Measurements from ENCODE around the gene FAM83F.
"Not testable (repeated sequence)": the region's sequence is repeated elsewhere in the genome, so short reads cannot be mapped to it uniquely, and the experiment has no call there.

The FAM83F gene

GRCh38 chr22:39988386-39989114 is 6.2 kb upstream of the FAM83F start:
- in situ Hi-C loops (cut with HindIII; ENCODE audit: low pct_ligation_motif_present, low pct_unique_long_range_greater_than_20kb, low sequenced_read_pairs): no loop called here
- no peak for DNase-seq

GRCh38 chr22:39989633-39990032 is 5.1 kb upstream of the FAM83F start:
- no peak for DNase-seq
- in situ Hi-C loops (cut with HindIII; ENCODE audit: low pct_ligation_motif_present, low pct_unique_long_range_greater_than_20kb, low sequenced_read_pairs): no loop called here

GRCh38 chr22:39990686-39991085 is 4.1 kb upstream of the FAM83F start:
- in situ Hi-C loops (cut with HindIII; ENCODE audit: low pct_ligation_motif_present, low pct_unique_long_range_greater_than_20kb, low sequenced_read_pairs): no loop called here
- DNase-seq: no peak

- no peak for DNase-seq
- in situ Hi-C loops (cut with HindIII; ENCODE audit: low pct_ligation_motif_present, low pct_unique_long_range_greater_than_20kb, low sequenced_read_pairs): no loop called here
Observed at GRCh38 chr22:39991159-39991860, 3.4 kb upstream of the FAM83F start.

GRCh38 chr22:39992088-39992826 is 2.5 kb upstream of the FAM83F start:
- in situ Hi-C loops (cut with HindIII; ENCODE audit: low pct_ligation_motif_present, low pct_unique_long_range_greater_than_20kb, low sequenced_read_pairs): no loop called here
- no peak for DNase-seq

- DNase-seq; in situ Hi-C loops (cut with HindIII; ENCODE audit: low pct_ligation_motif_present, low pct_unique_long_range_greater_than_20kb, low sequenced_read_pairs): not testable (repeated sequence)
Observed at GRCh38 chr22:39992894-39993293, 1.9 kb upstream of the FAM83F start.

GRCh38 chr22:39994041-39994565 is 651 bp upstream of the FAM83F start:
- in situ Hi-C loops (cut with HindIII; ENCODE audit: low pct_ligation_motif_present, low pct_unique_long_range_greater_than_20kb, low sequenced_read_pairs): no loop called here
- DNase-seq: no peak

GRCh38 chr22:39995393-39996252 is 869 bp downstream of the FAM83F start:
- DNase-seq: no peak
- in situ Hi-C loops (cut with HindIII; ENCODE audit: low pct_ligation_motif_present, low pct_unique_long_range_greater_than_20kb, low sequenced_read_pairs): no loop called here

GRCh38 chr22:39996732-39997131 is 2.0 kb downstream of the FAM83F start:
- in situ Hi-C loops (cut with HindIII; ENCODE audit: low pct_ligation_motif_present, low pct_unique_long_range_greater_than_20kb, low sequenced_read_pairs): no loop called here
- no peak for DNase-seq

GRCh38 chr22:39997421-39997820 is 2.7 kb downstream of the FAM83F start:
- DNase-seq: no peak
- in situ Hi-C loops (cut with HindIII; ENCODE audit: low pct_ligation_motif_present, low pct_unique_long_range_greater_than_20kb, low sequenced_read_pairs): no loop called here

- DNase-seq: no peak
- in situ Hi-C loops (cut with HindIII; ENCODE audit: low pct_ligation_motif_present, low pct_unique_long_range_greater_than_20kb, low sequenced_read_pairs): no loop called here
Observed at GRCh38 chr22:39997939-39998726, 3.4 kb downstream of the FAM83F start.

GRCh38 chr22:39999144-39999757 is 4.5 kb downstream of the FAM83F start:
- in situ Hi-C loops (cut with HindIII; ENCODE audit: low pct_ligation_motif_present, low pct_unique_long_range_greater_than_20kb, low sequenced_read_pairs): no loop called here
- DNase-seq: no peak

- no peak for DNase-seq
- in situ Hi-C loops (cut with HindIII; ENCODE audit: low pct_ligation_motif_present, low pct_unique_long_range_greater_than_20kb, low sequenced_read_pairs): no loop called here
Observed at GRCh38 chr22:40000171-40000570, 5.4 kb downstream of the FAM83F start.

GRCh38 chr22:40001106-40001505 is 6.4 kb downstream of the FAM83F start:
- in situ Hi-C loops (cut with HindIII; ENCODE audit: low pct_ligation_motif_present, low pct_unique_long_range_greater_than_20kb, low sequenced_read_pairs): no loop called here
- DNase-seq: no peak

GRCh38 chr22:40001800-40002577 is 7.2 kb downstream of the FAM83F start:
- in situ Hi-C loops (cut with HindIII; ENCODE audit: low pct_ligation_motif_present, low pct_unique_long_range_greater_than_20kb, low sequenced_read_pairs): no loop called here
- DNase-seq: no peak

GRCh38 chr22:40002935-40003715 is 8.4 kb downstream of the FAM83F start:
- no peak for DNase-seq
- in situ Hi-C loops (cut with HindIII; ENCODE audit: low pct_ligation_motif_present, low pct_unique_long_range_greater_than_20kb, low sequenced_read_pairs): no loop called here
